ENCODE results near the gene LRP10.
"Not testable (repeated sequence)": the region's sequence is repeated elsewhere in the genome, so short reads cannot be mapped to it uniquely, and the experiment has no call there.

The LRP10 gene

DNA sequence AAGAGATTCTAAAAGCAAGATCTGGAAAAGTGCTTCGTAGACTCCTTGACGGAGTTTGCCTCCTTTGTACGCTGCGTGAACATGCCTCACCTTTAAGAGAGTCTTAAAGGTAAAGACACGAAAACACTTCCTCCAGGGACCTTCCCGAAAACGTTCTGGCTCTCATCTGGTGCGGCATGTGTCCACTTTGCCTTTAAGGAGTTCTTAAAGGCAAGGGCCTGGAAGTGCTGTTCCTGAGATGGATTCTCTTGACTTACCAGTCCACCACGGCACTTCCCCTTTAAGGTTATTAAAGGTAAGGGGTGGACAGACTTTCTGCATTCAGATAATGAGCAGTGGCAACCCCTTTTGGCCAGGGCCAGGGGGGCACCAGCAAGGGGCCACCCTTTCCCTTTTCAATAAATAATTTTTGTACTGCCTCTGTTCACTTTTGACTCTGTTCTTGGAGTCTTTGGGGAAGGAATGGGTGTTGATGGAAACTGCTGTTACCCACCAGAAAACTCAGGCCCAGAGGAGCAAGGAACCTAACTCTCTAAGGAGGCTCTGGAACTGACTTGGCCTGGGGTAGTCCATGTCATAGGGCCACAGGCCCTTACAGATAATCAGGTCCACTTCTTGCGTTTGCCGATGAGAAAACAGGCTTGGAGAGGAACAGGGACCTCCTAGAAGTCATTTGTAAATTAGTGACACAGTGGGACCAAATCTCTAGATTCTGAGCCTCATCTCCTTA lies 15.9 kb downstream of the LRP10 start:
- DNase-seq (ENCODE audit: low spot score), result no peak

DNA sequence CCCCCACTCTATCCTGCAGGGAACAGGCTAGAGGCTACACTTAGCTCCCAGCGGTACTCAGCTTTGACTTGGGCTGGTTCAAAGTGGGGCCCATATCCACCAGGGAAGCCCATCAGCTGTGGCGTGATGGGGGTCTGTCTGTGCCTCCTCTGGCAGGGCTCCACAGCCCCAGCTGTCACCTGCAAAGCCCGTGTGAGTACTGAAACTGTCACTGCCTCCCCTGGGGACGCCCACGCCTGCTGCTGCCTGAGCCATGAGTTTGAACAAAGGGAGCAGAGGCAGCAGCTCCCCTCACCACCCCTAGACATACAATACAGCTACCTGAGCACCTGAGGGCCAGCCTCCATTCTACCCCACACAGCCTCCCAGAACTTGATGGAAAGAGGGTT lies 16.4 kb downstream of the LRP10 start:
- DNase-seq (ENCODE audit: low spot score), result no peak

DNA sequence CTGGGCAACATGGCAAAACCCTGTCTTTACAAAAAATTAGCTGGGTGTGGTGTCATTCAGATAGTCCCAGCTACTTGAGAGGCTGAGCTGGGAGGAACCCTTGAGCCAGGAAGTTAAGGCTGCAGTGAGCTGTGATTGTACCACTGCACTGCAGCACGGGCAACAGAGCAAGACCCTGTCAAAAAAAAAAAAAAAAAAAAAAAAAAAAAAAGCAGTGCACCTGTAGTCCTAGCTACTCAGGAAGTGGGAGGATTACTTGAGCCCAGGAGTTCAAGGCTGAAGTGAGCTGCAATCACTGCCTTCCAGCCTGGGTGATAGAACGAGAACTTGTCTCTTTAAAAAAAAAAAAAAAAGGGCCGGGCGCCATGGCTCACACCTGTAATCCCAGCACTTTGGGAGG lies 17.1 kb downstream of the LRP10 start:
- DNase-seq (ENCODE audit: low spot score), result no peak

DNA sequence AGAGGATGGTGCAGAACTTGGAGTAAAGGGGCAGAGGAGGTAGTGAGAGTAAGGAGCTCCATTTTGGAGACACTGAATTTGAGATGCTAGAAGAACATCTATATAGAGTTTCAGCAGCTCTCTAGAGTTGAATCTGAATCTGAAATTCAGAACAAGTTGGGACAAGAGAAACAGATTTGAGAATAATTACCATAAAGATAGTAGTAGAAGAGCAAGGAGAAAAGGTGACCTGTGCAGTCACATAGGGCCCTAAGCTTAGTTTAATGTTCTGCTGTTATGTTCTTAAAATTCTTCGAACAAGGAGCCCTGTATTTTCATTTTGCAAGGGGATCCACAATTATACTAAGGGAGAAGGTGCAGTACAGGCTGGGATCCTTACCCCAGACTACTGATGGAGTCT lies 18.9 kb downstream of the LRP10 start:
- DNase-seq (ENCODE audit: low spot score), result no peak

DNA sequence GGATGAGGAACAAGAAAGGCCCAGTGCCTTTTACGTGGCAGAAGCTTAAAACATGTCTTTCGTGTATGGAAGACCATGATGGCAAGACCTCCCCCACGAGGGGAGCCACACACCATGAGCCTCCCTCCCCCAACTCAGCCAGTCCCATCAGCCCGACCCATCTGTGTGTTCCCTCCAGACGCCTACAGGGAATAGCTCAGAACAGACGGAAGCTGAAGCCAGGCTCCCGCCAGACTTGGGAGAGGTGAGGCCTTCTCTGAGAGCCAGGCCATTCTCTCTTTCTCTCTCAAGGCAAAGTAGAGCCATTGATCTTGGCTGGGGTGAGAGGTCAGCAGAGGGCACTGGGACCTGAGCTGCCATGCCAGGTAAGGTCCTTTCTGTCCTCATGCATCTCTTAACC lies 20.9 kb downstream of the LRP10 start:
- DNase-seq (ENCODE audit: low spot score), result no peak

DNA sequence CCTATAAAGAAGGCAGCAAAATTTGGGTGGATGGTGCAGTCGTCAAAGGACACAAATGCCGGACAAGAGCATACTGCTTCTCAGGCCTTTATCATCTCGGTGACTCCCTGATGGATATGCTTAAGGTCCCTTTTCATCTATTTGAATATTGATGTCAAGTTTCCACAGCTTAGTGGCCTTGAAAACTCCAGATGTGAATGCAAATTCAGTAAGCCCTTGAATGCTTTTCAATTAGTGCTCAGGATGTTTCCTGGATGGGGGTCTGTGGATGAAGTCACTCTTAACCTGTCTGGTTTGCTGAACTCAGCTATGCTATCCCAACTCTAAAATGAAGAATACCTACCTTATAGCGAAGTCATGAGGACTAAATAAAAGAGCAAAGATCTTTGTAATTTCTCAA lies 22.2 kb downstream of the LRP10 start:
- DNase-seq (ENCODE audit: low spot score), result no peak

DNA sequence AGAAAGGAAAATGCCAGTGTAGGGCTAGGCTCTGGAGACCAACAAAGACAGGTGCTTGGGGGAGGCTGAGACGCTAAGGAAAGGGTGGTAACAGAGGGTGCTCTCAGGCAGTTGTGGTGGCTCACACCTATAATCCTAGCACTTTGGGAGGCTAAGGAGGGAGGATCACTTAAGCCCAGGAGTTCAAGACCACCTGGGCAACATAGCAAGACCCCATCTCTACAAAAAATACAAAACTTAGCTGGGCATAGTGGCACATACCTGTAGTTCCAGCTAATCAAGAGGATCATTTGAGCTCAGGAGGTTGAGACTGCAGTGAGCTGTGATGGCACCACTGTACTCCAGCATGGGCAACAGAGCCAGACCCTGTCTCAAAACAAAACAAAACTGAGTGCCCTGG lies 23.9 kb downstream of the LRP10 start:
- no peak for DNase-seq (ENCODE audit: low spot score)

DNA sequence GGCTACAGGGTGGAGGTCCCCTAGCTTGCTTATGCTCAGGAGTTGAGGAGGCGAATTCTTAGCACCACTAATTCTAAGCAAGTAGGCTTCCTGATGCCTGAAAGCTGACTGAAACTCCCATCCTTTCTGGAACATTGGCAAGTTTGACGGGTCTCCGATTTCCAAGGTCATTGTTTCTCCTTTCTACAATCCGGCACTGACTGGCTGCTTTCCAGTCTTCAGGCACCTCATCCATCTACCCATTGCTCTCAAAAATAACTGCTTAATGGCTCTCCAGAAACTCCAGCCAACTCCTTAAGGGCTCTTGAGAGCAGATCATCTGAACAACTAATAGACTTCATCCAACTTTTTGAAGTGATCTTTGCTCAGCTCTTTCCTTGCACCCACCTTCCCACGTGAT lies 24.8 kb downstream of the LRP10 start:
- DNase-seq (ENCODE audit: low spot score), result no peak

DNA sequence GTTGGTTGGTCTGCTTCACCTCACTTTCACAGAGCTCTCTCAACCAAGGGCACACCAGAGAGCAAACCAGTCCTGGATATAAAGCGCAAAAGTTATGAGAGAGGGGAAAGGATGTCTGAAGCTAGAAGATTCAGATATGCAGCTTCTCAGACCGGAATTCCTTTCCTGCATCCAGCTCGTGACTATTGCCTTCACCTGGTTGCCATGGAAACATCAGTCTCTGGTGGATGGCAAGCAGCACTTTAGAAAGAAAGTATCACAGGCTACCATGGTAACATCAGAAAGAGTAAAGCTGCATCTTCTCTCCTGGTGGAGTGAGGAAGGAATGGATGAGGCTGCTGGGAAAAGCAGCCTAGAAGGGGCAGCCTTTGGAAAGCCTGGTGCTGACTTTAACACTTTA lies 25.2 kb downstream of the LRP10 start:
- no peak for DNase-seq (ENCODE audit: low spot score)

DNA sequence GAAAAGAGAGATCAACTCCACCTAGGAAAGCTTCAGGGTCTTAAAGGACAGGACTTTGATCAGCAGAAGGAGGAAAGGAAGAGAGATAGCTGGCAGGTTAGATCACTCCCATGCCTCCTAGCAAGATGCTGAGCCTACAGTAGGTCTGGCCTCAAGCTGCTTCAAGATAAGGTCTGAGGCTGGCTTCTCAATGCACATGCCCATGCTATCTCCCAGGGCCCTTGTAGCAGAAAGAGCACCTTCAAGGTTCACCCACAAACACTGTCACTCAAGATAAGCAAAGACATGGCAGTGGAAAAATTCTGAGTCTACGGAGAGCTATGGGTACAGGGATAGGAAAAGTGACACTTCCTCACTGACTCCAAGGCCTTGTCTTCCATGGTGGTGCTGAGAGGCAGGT lies 25.8 kb downstream of the LRP10 start:
- no peak for DNase-seq (ENCODE audit: low spot score)

DNA sequence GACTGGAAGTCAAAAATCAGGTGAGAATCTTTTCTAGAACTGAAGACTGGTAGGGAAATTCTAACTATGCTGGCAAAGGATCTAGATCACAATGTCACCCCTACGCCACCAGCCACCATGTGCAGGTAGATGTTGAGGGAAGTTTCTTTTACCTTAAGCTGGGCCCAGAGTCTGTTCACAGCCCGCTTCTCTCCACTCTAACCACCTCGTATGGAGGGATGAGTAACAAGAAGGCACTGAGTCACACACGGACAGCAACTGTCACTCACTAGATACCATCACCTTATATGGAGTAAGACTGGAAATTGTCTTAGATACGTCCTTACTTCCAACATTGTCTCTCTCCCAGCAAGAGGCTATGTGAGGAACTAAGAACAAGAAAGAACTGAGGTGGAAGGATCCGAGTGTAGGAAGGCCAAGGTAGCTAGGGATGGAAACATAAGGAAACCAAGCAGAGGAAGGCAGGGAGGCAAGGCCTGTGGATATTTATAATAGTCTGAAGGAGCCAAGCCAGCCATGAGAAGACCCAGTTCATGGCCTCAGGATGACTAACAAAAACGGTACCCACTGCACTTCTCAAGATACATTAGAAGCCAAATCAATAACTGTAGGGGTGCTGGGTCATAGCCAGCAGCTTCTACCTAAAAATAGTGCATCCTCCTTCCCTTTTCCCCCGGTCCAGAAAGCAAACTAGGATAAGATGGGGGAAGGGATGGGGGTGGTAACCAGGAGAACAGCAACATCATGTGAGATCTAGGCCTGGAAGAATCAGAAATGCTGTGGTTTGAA lies 27.0 kb downstream of the LRP10 start:
- no peak for DNase-seq (ENCODE audit: low spot score)

DNA sequence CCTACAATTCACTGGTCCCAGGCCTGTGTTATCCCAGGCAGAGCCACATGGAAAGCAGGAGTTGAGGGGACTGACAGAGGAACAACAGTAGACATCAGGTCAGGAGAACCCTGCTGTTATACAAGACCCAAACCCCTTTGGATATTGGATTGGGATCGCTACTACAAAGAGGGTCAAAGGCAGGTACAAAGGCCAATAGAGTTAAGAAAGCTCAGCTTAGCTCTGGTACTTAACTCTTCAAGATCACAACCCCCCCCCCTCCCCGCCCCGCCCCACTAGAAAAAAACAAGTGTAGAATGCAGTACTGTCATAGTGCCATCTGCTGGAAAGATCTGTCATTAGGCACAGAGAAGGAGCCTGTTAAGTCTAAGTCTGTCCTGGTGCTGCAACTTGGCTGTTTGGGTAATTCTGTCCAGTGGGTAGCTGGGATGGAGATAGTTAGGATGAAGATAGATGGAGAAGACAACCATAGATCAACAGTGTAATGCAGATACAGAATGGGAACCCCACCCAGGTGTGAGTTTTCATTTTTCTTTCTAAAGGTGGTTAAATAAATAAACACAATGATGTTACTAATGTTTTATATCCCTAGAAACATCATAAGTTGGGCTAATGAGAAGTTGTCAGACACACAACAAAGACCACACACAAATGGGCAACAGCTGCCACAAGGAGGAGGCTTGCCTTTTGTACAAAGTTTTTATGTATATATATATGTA lies 28.7 kb downstream of the LRP10 start:
- peak; percentile 60 for DNase-seq (ENCODE audit: low spot score)

DNA sequence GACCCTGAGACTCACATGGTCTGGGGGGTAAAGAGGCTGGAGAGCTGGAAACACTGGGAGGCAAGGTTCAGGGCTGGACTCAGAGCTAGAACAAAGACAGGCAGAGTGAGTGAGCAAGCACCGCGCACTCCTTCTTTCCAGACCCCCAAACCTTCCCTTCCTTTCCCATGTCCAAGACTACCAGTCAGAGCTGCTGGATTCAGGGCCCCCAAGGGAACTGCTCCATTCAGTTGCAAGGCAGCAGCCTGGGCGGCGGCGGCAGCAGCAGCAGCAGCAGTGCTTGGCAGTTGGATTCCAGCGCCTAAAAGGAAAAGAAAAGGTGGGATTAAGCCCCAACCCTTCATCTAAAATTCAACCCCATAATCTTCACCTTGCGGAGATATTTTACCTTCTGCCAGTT lies 30.3 kb downstream of the LRP10 start:
- no peak for DNase-seq (ENCODE audit: low spot score)

DNA sequence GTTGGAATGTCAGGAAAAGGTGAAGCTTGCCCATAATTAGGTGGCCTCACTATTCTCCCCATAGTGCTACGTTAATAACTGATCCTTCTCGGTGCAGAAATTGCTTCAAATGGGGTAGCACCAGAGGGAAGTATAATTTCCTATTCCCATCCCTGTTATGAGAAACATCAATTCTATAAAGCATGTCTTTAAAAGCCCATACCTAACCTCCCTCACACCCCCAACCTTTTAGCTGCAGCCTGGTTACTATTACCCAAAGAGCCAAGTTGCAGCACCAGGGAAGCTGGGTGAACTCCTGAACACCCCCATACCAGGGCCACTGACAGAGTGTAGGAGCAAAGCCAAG lies 32.2 kb downstream of the LRP10 start:
- no peak for DNase-seq (ENCODE audit: low spot score)

DNA sequence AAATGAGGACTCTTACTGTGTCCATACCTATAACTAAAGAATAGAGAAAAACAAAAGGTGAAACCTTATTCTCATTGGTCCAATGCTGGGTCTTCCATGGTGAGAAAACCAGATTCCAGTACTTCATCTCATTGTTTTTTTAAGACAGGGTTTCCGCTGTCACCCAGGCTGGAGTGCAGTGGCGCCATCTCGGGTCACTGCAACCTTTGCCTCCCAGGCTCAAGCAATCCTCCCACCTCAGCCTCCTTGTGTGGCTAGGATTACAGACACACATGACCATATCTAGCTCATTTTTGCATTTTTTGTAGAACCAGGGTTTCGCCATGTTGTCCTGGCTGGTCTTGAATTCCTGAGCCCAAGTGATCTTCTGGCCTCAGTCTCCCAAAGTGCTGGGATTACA lies 34.1 kb downstream of the LRP10 start:
- no peak for DNase-seq (ENCODE audit: low spot score)

DNA sequence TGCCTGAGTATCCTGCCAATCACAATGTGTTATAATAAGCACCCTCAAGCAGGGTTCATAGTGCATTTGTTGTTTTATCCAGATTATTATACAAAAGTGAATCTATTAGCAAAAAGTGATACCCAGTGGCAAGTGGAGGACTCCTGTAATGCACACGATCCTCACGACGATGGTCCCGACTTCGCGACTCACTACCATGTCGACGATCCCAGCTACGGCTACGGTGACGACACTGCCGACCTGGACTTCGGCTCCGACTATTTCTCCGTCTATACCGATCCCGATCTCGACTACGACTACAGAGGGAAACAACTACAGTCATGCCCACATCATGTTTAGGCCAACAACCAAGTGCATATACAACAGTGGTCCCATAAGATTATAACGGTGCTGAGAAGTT lies 34.5 kb downstream of the LRP10 start:
- no peak for DNase-seq (ENCODE audit: low spot score)

DNA sequence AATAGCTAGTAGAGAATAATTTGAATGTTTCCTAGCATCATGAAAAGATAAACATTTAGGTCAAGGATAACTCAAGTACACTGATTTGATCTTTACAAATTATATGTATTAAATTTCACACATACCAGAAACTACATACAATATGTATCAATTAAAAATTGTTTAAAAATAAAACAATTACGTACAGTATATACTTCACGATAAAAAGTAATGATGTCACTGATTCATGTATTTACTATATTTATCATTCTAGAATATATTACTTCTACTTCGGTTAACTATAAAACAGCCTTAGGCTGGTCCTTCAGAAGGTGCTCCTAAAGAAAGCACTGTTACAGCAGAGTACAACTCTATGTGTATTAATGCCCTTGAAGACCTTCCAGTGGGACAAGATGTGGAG lies 35.9 kb downstream of the LRP10 start:
- no peak for DNase-seq (ENCODE audit: low spot score)

DNA sequence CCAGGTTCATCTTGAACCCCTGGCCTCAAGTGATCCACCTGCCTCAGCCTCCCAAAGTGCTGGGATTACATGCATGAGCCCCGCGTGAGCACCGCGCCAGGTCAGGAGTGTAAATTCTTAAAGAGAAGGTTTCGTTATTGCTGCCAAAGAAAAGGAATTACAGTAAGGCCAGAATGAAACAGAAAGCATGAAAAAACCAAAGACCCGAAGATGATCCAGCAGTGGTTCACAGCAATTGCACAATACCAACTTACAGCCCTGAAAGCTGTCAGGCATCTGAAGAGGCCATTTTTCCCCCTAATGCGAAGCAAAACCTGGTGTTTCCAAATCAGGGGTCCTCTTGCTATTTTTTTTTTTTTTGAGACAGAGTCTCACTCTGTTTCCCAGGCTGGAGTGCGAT lies 37.1 kb downstream of the LRP10 start:
- DNase-seq (ENCODE audit: low spot score), result no peak

DNA sequence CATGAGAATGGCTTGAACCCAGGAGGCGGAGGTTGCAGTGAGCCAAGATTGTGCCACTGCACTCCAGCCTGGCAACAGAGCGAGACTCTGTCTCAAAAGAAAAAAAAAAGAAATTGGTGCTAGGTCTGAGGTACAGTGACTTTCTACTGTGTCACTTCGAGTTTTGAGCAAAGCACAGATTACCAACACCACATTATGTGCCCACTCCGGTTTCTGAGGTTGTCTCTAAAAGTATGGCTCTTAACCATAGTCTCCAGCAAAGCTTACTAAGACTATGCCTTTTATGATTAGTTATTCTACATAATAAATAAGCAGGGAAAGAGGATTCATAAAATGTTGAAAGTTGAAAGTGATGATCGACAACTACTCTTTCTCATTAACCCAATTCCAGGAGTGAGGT lies 39.4 kb downstream of the LRP10 start:
- DNase-seq (ENCODE audit: low spot score), result no peak

DNA sequence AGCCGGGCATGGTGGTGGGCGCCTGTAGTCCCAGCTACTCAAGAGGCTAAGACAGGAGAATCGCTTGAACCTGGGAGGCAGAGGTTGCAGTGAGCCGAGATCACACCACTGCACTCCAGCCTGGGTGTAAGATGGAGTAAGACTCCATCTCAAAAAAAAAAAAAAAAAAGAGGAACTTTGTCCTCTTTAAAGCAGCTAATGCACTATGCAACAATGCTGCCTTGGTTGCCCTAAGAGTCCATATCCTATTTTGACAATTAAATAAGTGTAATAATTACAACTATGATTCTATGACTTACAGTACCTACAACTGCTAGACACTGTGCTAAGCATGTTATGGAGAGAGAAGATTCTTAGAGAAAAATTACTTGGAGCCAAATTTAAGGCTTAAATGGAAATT lies 43.3 kb downstream of the LRP10 start:
- not testable (repeated sequence) for DNase-seq (ENCODE audit: low spot score)

DNA sequence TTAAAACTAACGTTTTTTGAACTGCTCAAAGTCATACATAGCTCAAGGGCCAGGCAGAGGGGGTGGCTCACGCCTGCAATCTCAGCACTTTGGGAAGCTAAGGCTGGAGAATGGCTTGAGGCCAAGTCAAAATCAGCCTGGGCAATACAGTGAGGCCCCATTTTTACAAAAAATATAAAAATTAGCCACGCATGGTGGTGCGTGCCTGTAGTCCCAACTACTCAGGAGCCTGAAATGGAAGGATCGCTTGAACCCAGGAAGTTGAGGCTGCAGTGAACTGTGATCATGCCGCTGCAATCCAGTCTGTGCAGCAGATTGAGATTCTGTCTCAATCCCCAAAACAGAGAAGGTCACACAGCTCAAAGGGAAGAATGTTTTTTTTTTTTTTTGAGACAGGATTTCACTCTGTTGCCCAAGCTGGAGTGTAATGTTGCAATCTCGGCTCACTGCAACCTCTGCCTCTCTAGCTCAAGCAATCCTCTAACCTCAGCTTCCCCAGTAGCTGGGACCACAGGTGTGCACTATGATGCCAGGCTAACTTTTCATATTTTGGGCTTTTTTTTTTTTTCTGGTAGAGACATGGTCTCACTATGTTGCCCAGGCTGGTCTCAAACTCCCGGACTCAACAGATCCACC lies 44.5 kb downstream of the LRP10 start:
- DNase-seq (ENCODE audit: low spot score), result no peak

DNA sequence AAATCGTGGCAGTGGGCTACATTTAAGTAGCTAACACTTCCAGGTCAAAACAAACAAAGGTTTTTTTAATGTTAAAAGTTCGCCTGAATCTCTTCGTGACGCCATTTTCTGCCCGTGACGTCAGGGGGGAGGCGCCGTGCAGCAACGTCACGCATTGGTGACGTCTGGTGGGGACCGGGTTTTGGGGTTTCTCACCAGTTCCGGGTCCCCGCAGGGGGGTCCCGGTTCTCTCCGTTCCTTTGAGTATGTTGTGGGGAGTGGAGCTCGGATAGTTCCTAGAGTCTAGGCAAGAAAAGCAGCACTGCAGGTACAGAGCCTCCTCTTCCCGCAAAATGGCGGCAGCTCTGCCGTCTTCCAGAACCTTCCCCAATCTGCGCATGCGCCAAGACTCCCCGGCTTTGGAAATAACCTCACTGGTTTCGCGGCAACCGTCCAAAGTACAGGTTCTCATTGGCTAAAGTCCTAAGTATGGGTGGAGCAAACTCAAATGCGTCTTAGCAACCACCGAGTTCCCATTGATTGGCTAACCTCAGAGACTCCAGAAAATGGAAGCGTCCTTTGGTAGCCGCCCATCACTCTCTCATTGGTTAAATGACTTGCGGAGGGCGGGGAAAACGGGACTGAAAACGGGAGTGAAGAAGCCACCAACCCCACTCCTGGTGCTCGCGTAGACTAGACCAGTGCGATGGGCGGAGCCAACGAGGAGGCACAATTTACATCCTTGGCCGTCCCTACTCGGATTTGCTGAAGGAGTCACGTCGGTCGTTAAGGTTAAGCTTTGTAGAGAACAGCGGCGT lies 47.5 kb downstream of the LRP10 start, which contains the start of gene RBM23:
Gene RBM23 (minus strand): TSS at position 346 of the 797 bp plus-strand sequence.
- peak; percentile 46 for DNase-seq (ENCODE audit: low spot score)

Measured in HuH-7 (cell line).